GM21367 (cell line): ENCODE results near the gene CITED4.

Experiments used
- ATAC-seq: cut with Tn5 transposase; IDR thresholded peaks from one replicate; pipeline ENCODE4 v1.9.1; 2021; ENCODE audit not compliant: unreplicated experiment

CITED4 gene

DNA sequence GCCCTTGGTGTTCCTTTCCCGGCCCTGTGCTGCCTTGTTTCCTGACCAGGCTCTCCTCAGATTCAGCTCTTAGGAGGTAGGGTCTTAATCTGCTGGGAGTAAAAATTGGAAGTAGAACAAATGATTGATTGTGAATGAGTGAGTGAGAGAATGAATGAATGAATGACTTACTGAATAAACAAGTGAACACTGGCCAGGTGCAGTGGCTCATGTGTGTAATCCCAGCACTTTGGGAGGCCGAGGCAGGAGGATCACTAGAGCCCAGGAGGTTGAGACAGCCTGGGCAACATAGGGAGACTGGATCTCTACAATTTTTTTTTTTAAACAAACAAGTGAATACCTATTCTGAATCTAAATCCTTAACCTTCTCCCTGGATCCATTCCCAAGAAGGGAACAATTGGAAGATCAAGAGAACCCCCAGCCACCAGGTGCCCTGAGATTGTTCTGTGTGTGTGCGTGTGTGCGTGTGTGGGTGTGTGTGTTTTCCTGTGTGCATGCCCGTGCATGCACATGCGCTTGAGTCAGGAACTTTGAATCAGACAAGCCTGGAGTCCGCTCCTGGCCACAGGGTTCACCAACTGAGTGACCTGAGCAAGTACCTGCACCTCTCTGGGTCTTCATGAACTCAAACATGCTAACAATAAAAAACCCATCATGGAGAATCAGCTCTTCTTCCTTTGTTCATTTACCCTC lies 24.3 kb upstream of the CITED4 start:
- ATAC-seq, result no peak

DNA sequence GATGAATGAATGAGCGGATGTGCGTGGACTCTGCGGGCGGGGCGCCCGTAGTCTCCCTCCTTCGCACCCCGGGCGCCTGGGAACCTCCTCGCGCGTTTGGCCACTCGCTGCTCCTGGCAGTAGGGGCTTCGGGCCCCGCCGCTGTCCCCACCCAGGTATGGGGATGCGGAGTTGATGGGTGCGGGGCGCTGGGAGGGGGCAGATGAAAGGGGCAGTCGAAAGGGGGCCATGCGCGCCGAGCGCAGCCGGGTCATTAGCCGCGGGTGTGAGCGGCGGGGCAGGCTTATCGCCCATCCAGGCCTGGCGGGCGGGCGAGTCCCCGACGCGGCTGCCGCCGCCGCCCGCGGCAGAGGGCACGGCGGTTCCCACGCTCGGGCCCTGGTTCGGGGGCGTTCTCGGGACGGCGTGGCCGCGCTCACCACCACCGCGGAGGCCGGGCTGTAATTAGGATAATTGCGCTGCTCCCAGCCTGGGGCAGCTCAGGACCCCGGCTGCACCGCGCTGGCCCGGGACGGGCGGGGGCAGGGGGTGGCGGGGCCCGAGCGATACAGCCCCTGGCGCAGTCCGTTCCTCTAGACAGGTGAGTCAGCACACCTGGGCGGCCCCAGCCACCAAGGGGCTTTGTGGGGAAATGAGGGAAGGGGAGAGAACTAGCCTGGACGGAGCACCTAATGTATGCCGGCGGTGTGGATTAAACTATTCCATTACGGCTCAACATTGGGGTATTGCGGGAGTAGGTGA lies 22.1 kb upstream of the CITED4 start:
- no peak for ATAC-seq

DNA sequence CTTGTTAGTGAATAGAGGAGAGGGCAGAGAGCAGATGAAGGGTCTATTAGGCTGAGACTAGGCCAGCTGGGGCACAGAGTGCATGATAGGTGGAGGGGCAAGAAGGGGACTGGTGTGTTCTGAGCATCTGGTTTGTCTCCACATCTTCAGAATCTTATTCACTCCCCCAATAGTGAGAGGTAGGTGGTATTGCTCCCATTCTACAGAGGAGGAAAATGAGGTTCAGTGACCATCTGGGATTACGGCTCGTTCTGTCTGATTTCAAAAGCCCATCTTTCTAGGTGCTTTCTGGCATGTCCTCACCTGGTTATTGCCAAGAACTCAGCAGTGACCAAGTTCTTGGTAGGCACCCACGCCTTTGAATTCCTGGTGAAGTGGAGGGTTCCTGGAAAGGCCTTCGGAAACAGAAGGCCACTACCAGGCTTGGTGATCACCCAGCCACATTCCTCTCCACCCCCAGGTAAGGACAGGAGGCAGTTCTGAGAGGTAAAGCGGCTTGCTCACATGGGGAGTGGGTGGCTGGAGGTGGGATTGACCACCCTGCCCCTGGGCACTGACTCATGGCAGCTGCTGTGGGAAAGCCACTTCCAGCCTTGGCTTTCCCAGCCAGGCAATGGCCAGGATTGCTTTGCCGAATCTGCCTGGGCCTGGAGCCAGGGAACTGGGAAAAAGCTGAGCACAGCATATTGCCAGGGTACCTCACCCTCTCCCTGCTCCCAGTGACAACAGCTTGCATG lies 18.8 kb upstream of the CITED4 start:
- no peak for ATAC-seq

DNA sequence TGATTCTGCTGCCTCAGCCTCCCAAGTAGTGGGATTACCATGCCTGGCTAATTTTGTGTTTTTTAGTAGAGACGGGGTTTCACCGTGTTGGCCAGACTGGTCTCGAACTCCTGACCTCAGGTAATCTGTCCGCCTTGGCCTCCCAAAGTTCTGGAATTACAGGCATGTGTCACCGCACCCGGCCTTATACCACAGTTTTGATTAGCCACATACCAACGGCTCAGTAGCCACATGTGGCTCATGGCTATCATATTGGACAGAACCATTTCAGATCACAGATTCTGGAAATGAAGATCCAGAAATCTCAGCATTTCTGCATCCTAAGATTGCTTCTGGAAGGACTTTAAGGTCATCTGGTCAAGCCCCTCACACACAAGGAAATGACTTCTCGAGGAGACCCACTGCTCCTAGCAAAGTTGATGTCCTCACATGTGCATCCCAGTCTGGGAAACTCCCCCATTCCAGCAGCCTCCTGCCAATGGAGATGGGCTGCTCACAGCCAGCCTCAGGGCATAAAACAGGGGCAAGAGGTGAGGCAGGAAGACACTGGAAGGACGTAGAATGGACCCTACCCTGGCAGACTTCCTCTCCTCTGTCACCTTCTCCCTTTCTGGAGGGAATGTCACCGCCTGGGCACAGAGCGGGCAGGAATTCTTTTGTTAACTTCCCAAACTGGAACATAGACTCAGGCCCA lies 17.5 kb upstream of the CITED4 start:
- no peak for ATAC-seq

DNA sequence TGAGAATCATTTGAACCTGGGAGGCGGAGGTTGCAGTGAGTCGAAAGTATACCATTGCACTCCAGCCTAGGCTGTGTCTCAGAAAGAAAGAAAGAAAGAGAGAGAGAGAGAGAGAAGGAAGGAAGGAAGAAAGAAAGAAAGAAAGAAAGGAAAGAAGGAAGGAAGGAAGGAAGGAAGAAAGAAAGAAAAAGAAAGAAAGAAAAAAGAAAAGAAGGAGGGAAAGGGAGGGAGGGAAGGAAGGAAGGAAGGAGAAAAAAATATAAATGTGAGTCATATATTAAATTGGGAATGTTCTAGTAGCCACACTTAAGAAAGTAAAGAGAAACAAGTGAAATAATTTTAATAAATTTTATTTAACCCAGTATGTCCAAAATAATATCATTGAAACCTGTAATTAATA lies 16.7 kb upstream of the CITED4 start:
- no peak for ATAC-seq

DNA sequence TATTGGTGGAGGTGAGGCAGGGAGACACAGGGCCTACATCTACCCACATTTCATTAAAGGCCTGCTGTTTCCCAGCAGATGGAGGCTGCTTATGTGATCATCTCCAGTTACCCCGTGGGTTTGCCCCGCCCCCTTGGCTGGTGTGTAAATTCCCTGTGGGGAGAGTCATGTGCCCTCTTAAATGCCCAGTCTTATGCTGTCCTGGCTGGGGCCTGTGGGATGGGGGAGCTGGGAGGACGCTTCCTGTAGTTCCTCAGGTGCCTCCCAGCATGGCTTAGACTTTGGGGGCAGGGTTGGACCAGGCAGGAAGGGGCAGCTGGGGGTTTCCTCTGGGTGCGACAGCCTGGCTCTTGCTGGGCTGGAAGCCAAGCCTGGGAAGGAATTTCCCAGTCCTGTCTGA lies 15.5 kb upstream of the CITED4 start:
- ATAC-seq, result no peak

DNA sequence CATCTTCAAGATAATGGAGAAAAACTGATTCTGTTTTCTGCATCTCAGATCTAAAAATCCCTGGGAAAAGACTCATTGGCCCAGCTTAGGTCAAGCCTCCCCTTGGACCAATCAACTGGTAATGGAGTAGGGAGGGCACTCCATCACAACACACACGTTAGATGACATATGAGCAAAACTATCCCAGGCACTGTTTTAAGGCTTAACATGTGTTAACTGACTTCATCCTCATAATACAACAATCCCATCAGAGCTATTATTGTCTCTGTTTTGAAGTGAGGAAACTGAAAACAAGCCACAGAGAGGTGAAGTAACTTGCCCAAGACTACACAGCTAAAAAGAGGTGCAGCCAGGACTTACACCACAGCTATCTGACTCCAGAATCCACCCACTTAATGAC lies 14.7 kb upstream of the CITED4 start:
- no peak for ATAC-seq

DNA sequence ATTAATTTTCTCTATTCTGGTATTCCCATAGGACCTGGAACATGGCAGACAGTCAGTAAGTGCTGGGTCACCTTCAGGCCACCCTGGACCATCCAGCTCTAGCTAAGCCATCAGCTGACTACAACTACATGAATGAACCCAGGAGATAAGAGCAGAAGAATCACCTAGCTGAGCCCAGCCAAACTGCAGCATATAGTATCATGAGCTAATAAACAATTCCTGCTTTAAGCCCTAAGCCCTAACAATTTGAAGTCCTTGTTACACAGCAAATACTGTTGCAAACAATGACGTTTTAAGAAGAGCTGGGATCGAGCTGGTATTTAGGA lies 14.2 kb upstream of the CITED4 start:
- ATAC-seq, result no peak

DNA sequence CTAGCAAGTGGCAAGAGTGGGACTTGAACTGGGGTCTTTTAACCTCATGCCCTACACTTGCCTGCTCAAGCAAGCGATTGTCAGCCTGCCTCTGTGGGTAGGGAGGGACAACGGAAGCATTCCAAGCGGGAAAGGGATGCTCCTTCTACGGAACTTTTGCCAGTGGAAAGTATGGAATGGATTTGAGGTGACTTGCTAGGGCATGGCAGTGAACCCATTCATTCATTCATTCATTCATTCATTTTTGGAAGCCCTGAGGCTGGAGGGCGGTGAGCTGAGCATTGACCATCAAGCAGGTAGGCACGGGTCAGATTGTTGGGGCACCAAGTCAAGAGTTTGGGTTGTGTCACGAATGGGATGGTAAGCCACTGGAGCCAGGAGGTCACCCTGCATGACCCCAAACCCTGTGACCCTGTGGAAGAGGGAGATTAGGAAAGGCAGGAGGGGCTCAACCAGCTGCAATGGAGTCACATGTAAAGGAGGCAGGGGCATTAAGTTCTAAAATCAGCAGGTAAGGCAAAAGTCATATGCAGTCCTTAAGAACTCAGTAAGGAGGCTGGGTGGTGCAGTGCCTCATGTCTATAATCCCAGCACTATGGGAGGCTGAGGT lies 11.8 kb upstream of the CITED4 start:
- no peak for ATAC-seq

DNA sequence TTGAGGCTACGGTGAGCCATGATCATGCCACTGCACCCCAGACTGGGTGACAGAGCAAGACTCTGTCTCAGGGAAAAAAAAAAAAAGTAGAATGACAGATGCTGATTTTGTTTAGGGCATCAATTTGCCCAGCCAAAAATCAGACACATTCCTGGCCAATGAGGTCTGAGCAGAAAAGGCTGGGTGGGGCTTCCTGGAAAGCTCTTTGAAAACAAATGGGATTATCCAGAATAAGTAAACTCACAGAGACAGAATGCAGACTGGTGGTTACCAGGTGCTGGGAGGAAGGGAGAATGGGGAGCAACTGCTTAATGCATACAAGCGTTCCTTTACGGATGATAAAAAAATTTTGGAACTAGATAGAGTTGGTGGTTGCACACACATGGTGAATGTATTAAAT lies 10.1 kb upstream of the CITED4 start:
- ATAC-seq, result no peak

DNA sequence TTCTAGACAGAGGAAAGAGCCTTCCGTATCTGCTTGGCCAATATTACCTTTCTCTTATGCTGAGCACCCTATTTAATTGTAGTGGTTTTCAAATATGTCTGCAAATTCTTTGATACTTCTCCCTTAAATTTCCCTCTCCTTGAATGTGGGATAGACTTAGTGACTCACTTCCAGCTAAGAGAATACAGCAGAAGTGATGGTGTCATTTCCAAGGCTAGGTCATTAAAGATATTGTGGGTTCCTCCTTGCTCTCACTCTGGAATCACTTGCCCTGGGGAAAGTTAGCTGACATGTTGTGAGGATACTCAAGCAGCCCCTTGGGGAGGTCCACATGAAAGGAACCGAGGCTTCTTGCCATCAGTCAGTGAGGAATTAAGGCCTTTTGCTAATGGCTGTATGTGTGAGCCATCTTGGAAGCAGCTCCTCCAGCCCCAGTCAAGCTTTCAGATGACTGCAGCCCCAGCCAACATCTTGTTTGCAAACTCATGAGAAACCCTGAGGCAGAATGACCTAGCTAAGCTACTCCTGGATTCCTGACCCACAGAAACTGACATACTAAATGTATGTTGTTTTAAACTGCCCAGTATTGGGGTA lies 8.1 kb upstream of the CITED4 start:
- ATAC-seq, result no peak

DNA sequence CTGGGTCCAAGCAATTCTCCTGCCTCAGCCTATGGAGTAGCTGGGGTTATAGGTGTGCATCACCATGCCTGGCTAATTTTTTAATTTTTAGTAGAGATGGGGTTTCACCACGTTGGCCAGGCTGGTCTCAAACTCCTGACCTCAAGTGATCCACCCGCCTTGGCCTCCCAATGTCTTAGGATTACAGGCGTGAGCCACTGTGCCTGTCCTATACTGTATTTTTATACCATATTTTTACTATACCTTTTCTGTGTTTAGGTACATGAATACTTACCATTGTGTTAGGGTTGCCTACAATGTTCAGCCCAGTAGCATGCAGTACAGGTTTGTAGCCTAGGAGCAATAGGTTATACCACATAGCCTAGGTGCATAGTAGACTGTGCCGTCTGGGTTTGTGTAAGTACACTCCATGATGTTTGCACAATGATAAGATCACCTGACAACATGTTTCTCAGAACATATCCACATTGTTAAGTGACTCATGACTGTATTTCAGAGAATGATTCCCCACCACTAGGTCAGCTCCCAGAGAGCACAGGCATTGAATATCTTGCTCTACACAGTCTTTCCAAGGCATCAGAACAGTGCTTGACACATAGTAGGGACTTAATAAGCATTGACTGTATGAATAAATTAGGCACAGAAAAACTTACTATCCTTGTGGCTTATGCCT lies 6.0 kb upstream of the CITED4 start:
- no peak for ATAC-seq

DNA sequence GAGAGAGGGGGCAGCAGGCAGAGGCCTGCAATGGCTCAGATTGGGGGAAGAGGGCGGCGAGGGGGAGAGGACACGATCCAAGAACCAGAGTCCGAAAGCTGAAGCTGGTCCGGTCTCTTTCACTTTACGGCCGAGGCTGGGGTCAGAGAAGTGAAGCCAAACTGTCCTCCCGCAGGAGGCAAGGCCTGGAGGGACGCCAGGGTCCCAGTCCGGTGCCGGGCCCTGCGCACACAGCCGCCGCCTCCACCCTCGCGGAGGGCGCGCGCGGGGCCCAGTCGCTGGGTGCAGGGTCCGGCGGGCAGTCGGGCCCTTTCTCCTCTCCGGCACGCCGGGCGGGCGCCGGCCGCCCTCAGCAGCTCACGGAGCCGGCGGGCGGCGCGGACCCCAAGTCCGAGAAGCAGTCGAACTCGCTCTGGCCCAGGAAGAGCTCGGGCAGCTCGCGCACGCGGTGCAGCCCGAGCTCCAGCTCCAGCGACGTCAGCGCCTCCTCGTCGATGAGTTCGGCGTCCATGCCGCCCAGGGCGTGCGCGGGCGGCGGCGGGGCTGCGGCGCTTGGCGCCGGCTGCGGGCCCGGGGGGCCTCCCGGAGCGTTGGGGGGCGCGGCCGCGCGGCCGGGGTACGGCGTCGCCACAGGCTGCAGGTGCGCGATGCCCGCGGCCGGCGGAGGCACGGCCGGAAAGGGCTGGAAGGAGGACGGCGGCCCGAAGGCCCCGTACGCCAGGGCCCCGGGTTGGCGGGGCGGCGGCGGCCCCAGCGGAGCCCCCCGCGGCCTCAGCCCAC lies 749 bp downstream of the CITED4 start:
- no peak for ATAC-seq

DNA sequence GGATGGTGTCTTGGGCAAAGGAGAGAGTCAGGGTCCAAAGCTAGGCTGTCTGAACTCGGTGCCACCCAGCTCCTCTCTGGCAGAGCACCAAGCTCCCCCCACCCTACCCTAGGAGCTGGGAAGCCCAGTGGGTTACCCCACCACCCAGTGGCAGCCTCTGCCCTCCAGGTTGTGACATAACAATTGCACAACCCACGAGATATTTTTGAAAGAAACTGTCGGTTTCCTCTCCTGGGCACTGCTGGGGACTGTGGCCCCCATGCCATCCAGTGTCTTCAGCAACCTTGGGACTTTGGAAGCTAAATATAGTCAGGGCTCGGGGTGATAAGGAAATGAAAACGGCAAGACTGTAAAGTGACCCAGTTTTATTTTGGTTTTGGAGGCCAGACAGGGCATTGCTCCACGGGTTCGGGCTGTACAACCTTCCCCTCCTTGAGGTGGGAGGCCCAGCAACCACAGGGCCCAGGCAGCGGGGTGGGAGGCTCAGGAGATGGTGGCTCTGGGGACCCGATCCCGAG lies 1.4 kb downstream of the CITED4 start:
- no peak for ATAC-seq

DNA sequence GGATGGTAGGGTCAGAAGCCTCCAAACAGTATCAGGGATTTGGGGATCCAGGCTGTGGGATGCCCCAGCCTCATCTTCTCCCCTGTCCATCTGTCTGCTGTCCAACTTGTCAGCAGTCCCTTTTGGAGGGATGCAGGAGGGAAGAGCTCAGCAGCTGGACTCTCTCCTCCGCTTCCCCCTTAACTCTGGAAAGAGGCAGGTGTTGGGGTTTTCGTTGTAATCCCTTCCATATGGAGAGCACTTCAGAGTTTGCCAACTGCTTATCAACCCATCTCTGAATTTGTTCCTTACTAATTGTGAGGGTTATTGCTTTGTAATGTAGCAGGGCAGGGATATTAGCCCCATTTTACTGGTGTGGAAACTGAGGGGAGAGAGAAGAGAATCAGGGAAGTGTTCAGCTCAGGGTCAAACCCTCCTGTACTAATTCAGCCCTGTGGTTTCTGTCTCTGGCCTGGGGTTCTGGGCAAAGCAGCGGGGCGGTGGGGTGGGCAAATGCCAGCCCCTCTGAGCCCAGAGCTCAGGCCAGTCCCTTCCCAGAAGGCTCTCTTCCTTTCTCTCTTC lies 3.2 kb downstream of the CITED4 start:
- ATAC-seq, result no peak

DNA sequence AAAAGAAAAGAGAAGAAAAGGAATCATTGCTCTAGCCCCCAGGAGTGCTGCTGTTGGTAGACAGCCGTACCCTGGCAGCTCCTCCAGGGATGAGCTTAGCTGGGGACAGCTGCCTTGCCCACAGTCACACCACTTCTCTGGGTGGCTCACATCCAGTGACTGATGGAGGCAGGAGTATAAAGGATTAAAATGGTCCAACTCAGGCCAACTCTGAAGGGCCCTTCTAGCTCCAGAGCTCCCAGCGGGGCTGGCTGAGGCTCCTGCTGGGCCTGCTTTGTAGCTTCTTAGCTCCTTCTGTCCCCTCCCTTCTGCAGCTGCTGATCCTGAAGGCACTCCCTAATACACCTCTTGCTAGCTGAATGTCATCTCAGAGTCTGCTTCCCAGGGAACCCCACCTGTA lies 4.4 kb downstream of the CITED4 start:
- ATAC-seq, result no peak

DNA sequence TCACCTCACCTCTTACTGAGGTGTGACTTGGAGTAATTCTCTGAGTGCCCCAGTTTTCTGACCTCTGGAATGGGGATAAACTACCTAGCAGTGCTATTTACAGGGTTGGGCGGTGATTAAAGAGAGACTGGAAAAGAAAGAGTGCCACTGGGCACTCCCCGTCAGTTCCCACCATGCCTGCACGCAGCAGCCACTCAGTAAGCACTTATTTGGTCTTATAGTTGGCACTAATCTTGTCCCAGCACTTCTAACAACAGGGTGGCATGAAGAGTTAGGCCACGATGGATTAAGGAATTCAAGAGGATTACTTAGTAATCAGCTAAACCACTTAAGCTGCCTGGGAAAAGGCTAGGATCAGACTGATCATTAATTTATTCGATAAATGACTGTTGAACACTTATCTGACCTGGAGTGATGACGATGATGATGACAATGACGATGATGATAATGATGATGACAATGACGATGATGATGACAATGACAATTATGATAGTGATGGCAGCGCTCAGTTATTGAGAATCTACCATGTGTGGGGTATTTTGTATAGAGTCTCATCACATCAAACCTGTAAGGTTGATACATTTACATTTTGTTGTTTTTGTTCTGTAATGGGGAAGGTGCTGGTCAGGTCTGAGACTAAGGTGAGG lies 5.4 kb downstream of the CITED4 start:
- no peak for ATAC-seq

DNA sequence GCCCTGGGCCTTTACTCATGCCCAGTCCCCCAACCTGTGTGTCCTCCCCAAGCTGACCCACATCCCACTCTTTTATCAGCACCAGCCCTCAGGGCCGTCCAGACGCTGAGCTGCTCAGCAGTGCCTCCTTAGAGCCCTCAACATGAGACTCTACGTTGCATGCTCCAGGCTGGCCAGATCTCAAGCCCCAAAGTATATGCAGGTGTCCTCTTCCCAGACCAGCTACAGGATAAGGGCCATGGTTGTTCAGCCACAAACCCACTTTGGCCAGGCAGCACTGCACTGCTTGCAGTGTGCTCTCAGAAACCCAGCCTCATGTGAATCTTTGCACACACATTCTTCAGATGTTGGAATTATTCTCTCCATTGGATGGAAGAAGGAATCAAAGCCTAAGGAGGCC lies 6.0 kb downstream of the CITED4 start:
- ATAC-seq, result no peak

DNA sequence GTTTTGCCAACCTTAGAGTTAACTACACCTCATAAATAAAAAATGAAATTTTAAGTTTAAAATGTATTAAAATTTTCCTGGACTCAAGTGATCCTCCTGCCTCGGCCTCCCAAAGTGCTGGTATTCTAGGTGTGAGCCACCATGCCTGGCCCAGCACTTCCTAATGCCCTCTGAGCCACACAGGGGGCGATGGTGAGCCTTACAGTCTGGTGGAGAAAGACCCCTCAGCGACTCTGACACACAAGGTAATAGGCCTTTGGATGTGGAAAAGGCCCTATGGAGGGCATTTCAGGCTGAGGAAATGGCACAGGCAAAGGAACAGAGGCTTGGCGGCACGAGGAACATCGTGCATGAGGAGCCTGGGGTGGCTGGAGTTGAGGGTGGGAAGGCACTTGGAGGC lies 6.7 kb downstream of the CITED4 start:
- no peak for ATAC-seq
